Measurements from ENCODE around the gene CNST.

- TF ChIP-seq CTCF (IDR thresholded peaks at IDR 0.05) (no peak), POLR2A (IDR thresholded peaks at IDR 0.05) (no peak)
Observed at GRCh38 chr1:246613096-246613758, 47.0 kb downstream of the CNST start.
